GM23248 (cell line): ENCODE data around the gene CACNA1B.

ENCODE experiments used
- EZH2 ChIP-seq: fragments of 200-600 bp; sonication (generic); IDR thresholded peaks from 2 replicates; pipeline ENCODE4 v1.6.1; 2018; ENCODE audit warnings: antibody characterized with exemption, mild to moderate bottlenecking; ENCODE audit not compliant: insufficient read depth, poor library complexity, severe bottlenecking
- EZH2phosphoT487 ChIP-seq: fragments of 200-600 bp; sonication (generic); IDR thresholded peaks from 2 replicates; pipeline ENCODE4 v1.6.1; 2018; ENCODE audit warnings: antibody characterized with exemption, moderate library complexity, mild to moderate bottlenecking, low read depth; ENCODE audit not compliant: insufficient read depth

DNA sequence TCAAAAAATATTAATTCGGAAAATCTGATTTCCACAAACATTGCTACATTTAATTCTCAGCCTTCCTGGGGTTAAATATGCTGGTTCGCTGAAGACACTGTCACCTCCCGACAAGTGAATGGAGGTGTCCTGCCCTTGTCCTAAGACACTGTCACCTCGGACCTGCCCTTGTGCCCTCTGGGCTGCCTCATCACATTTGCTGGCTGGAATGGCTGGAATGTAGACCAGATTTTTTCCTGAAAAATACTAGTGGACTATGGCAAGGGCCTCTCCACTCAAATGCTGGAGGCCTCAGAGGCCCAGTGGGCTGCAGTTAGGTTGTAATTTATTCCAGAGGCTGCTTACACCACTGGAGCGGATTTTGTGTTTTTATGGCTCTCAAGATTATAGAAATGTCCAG, 28.2 kb downstream of the CACNA1B start:
- no peak for TF ChIP-seq EZH2
- no peak for TF ChIP-seq EZH2phosphoT487
